ENCODE measurements around the gene DOLPP1.
A peak's percentile ranks its signal among the peaks of the same experiment; 100 is the strongest.
"Not testable (repeated sequence)": the region's sequence is repeated elsewhere in the genome, so short reads cannot be mapped to it uniquely, and the experiment has no call there.

DOLPP1 gene

DNA sequence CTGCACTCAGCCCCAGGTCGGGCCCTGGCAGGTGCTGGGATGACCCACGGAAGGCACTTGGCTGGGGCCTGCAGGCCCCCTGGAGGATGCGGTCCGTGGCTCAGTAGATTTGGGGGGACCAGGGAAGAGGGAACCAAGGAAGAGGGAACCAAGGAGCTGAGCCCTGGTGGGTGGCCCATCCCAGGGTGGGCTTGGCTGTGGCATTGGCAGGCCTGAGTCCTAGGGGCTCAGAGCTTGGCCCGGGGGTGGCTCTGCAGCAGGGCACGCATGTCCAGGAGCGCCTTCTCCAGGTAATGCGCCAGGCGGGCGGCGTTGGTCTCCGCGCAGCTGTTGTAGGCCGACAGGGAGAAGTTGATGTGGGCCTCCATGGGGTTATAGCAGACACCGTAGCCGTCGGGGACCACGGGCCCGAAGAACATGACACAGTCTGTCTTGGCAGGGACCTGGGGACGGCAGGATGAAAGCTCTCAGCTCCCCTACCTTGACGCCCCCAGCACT is 14.3 kb downstream of the DOLPP1 start:
- DNase-seq: no peak

DNA sequence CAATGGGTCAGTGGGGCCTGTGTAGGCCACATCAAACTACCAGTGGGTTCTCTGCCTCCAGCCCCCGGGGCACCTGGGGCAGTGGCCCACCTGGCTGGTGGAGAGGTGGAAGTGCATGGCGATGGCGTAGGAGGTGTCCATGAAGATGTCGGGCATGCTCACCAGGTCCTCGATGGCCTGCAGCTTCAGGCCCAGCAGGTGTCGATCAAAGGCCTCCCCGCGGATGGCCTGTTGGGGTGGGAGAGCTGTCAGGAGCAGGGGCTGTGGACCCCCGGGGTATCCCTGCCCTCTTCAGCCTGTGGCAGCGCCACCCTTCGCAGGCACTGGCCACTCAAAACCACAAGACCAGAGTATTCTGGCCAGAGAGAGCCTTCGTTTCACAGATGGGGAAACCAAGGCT is 15.0 kb downstream of the DOLPP1 start:
- DNase-seq: no peak

DNA sequence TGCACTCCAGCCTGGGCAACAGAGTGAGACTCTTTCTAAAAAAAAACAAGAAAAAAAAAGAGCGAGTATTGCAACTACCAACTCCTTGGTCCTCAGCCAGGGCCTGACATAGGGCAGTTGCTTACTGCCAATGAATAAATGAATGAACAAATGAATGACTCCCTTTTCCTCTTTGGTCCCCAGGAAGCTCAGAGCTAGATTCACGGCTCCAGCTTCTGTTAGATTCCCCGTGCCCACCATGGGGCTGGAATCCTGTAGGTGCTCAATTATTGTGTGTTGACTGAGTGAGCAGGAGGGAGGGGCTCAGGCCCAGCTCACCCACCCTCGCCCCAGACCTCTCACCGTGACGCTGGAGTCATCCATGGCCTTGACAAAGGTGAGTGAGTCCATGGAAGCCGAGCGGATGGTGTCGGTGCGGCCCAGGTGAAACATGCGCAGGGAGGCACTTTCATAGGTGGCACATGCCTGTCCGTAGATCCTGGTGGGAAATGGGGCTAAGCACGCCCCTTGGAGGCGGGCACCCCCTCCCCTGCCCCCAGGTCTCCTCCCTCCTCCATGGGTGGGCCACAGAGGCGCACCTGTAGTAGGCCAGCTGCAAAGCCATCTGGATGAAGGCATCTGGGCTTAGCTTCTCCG is 16.9 kb downstream of the DOLPP1 start:
- DNase-seq: no peak

DNA sequence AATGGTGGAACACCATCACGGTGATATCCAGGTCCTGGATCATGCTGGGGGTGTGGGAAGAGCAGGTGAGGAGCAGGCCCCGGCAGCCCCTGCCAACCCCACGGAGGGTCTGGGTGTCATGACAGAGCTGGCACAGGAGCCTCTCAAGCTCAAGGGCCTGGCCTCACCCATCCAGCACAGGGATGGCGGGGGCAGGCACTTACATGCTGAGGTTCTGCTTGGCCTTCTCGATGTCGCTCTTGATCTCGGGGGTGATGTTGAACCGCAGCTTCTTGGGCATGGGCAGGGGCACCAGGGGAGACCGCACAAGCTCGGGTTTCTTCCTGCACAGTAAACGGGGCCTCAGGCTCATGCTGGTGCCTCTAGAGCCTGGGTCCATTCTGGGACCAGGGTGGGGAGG is 17.4 kb downstream of the DOLPP1 start:
- DNase-seq: no peak

DNA sequence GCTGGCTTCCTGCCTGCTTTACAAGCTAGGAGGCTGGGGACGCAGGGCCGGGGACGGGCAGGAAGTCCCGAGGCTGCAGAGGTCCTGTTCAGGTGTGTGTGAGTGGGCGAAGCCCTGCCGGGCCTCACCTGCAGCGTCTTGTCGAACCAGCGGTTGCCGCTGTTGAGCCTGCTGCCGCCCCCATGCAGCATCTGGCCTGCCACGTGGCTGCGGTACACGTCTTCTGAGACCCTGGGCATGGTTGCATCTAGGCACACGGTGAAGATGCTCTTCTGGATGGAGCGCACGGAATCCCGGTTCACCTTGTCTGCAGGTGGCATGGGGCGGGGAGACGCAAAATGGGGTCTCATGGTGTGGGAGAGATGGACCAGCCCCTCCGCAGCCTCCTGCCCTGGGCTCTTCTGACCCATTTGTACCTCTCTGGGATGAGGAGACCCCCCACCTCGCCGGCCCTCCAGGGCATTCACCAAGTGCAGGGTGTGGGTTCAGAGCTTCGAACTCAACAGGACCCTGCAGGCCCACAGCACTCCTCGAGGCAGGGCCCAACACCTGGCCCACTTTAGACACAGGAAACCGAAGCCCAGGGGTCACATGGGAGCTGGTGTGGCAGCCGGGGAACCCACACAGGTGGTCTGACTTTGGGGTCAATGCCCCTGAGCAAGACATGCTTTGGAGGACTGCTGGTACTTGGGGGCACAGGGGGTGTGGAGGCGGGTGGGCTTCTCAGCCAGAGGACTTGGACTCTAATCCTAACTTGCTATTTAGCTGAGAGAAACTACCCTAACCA is 19.7 kb downstream of the DOLPP1 start:
- DNase-seq: no peak

DNA sequence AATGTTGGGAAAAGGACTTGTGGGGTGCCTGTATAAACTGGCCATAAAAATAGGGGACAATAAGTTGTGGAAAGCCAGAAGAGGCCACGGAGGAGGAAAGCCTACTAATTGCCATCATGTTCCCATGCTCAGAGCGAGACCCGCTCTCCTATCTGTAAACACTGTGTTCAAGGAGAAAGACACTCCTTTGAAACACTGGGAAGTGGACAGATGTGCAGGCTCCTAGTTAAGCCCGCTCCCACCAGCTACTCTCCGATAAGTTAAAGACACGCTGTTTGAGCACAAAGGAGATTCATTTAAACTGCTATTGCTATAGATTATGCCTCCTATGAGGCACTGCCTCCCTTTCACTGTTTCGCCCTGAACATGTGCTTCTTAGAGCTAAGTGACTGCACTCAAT is 20.4 kb downstream of the DOLPP1 start:
- DNase-seq: no peak

DNA sequence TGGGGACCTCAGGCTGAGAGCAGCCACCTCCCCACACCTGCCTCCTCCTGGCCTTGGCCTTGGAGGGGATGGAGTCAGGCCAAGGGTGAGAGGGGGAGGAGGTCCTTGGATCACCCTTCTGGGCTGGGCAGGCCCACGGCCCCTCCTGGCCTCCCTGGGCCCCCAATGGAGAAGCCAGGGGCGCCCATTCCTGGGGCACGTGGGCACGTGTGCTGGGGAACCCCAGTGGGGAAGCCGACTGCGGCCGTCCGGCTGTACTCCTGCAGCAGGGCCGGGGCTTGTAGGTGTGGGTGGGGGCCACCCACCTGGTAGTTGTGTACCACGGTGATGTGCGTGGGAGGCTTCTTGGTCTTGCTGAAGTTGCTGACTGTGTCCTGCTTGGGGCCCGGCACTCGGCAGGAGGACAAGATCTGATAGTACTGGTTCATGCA is 21.2 kb downstream of the DOLPP1 start:
- no peak for DNase-seq

DNA sequence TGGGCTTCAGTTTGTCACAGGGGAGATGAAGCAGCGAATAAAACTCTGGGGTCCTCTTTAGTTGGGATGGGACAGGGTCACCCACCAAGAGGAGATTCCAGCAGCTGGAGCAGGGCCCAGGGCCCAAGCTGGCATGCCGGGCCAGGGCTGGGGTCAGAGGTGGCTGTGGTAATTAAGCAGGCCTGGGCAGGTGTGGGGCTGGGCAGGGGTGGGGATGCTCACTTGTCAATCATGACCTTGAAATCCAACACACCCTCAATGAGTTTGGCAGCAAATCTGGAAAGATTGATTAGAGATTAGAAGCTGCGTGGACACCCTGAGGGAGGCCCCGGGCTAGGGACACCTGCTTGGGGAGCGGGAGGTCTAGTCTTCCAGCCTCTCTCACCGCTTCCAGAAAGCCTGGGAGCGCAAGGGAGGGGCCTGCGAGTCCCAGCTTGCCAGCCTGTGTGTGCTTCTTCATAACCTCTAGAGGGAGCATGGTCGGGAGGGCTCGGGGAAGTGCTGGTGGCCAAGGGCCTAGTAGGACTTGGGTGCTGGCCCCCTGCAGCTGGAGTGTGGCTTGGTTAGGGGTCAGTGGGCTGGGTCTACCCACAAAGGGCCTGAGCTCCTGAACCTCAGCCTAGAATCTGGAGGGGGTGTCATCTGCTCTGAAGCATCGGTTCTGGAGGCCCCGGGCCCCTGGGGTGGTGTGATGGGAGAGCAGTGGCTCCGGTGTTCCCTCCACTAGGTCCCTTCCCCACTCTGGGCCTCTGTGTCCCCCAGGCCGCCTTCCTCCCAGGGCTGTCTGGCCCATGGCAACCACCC is 22.1 kb downstream of the DOLPP1 start:
- no peak for DNase-seq

DNA sequence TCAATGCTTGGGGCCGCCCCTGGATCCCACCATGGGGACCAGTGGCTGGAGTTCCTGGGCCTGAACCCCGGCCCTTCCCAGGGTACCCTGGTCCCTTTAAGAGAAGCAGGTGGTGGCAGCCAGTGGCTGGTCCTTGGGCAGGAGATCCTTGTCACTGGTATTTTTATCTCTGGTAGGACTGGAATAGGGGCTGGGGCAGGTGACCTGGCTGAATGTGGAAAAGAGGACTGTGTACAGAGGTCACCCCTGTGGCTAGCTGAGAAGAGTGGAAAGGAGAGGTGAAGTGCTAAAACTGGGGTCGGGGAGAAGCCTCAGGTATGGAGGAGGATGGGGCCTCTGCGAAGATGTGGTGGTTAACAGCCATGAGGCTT is 22.7 kb downstream of the DOLPP1 start:
- no peak for DNase-seq

DNA sequence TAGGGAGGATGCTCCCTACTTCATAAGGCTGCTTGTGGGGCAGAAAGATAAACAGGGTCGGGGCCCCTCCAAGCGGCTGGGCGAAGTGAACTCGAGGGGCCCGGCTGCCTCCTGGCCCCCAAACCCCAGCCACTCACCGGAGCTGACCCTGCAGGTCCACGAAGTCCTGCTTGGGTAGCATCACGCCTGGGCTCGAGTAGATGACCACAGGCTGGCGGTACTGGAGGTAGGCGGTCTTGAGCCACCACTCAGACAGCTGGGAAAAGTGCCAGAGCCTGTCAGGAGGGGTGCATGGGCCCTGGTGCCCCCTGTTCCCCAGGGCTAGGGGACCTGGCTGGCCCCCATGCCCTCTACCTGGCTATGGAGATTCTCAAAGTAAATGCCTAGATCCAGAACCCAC is 23.1 kb downstream of the DOLPP1 start:
- no peak for DNase-seq

DNA sequence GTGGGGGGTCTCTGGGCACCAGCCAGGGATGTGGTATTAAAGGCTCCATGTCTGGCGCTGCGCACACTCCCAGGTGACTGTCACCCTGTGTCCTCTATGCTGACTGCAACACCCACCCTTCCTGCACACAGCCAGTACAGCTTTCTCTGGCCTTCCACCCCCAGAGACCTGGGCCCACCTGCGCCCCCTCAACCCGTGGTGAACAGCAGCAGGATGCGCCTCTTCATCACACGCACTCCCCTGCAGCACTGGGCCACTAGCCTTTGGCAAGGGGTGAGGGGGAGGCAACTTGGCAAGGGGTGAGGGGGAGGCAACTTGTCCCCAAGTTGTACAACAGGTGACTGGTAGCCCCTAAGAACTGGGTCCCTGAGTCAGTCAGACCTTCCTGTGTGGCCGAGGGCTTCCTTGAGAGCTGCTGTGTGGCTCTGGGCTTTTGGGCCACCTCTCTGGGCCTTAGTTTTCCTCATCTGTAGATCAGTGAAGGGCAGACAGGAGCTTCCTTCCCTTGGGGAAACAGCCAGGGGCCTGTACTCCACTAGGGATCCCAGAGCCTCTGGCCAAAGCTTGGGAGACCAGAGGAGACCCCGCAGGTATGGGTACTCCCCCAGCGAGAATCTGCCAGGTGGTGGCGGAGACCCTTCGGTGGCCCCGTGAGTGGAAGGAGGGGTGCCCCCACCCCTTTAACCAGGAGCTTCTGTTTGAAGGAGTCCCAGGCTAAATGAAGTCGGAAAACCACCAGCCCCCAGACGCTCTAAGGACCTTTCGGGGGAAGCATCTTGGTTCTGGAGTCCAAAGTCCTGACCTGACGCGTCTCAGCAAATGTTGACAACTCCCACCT is 25.2 kb downstream of the DOLPP1 start:
- DNase-seq: no peak

DNA sequence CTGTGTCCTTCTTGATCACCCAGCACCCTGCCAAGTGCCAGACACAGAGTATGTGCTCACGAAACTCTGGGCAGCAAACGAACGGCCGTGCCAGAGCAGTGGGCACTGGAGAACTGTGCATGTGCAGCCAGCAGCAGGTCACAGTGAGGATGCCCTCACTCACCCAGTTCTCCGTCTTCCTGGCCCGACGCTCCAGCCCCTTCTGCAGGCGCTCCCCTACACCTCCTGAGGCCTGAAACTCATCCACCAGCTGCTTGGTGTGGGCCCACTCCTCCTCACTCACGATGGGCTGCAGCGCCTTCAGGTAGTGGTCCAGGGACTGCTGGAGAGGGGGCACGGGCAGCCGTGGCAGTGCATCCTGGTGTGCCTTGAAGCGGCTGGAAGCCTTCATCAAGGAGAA is 26.7 kb downstream of the DOLPP1 start:
- no peak for DNase-seq

DNA sequence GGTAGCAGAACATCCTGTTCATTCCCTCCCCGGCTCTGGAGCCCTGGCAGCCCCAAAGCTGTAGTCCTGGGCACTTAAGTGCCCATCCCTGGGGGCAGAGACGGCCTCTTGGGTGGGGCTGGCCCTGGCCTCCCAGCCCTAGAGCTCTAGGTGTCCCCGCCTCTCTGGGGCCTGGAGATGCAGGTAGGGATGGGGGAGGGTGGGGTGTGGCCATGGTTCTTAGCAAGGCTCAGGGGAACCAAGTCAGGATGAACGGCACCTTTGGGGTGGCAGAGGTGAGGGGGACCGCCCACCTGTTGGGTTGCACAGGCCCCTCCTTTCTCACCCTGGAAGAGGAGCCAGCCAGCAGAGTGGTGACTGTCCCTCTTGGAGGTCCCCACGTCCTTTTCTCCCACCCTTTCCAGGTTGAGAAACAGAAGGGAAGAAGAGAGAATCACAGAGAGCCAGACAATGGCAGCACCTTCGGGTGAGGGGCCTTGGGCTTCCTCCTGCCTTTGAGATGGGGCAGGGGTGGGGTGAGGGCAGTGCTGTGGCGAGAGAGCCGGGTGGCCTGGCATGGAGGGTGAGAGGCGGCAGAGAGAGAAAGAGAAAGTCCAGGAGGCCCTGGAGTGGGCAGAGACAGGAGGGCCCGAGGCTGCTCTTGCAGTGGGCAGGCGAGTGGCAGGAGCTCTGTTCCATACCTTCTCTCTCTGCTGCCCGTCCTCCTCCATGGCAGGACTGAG is 27.3 kb downstream of the DOLPP1 start:
- no peak for DNase-seq

DNA sequence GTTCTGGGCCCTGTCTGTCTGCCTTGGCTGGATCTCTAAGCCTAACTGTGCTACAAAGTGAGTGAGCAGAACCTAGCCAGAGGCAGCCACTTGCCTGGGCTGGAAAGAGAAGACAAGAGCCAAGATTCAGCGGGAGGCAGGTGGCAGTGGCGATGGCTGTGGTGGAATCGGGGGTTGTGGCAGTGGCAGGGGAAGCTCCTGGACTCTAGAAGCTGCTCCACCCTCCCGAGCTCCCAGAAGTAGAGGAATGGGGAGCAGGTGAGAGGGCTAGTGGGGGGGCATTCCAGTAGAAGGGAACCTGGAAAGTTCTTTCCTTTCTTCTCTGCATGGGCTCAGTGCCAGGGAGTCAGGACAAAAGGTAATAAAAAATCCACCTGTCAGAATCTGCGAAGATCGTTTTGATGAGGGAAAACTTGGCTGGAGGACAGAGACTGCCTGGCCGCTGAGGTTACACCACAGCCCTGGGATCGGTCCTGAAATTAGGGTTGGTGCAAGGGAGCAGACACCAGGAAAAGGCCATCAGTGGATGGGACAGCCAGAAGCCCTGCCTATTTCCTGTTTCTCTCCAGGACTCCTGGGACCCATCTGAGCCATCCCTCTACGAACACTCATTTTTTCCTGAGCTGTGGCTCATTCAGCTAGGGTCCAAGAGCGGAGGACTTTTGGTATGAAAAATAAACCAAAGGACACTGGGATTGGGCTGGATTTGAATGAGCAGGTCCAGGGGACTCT is 28.1 kb downstream of the DOLPP1 start:
- DNase-seq: no peak

DNA sequence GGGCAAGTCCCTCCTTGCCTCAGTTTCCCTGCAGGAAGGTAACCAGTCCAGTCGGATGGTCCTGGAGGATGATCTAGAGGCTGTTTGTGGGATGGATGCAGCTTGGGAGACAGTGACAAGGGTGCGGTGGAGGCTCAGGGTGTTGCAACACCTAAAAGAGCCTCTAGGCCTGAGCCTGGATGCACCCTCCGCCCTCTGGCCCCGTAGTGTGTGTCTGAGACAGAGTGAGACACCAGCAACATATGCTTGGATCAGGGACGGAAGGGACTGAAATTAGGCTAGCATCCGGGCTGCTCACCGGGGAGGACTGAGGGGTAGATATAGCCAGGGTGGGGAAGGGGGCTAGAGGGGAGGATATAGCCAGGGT is 28.6 kb downstream of the DOLPP1 start:
- DNase-seq: peak; percentile 26

DNA sequence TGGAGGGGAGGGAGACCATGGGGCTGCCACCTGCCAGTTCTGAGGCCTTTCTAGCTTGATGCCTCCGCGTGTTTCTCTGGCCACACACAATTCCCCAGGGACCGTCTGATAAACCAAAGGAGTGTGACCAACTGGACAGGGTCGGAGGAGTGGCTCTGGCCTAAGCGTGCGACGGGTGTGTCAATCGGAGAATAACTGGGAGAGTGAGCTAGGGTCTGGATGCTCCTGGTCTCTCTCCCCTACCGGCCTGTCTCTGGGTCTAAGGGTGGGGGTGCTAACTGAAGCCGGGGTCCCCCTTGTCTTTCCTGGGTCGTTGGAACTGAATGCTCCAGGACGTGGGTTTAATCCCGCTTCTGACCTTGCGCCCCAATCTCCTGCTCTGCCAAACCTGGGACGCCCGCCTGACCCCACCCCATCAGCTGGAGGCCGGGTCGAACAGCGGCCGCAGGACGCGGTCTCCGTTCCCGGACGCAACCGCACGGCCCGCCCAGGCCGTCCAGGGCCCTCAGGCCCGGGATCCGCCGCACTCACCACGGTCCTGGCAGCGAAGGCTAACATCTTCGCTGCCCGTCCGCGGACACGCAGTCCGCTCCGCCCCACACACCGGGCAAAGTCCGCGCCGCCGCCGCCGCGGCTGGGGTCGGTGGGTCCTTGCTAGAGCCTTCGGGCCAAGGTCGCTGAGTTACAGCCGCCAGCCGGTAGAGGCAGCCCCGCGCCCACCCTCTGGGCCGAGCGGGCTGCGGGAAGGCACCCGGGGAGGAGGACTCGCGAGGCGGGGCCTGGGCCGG is 29.2 kb downstream of the DOLPP1 start:
- no peak for DNase-seq

DNA sequence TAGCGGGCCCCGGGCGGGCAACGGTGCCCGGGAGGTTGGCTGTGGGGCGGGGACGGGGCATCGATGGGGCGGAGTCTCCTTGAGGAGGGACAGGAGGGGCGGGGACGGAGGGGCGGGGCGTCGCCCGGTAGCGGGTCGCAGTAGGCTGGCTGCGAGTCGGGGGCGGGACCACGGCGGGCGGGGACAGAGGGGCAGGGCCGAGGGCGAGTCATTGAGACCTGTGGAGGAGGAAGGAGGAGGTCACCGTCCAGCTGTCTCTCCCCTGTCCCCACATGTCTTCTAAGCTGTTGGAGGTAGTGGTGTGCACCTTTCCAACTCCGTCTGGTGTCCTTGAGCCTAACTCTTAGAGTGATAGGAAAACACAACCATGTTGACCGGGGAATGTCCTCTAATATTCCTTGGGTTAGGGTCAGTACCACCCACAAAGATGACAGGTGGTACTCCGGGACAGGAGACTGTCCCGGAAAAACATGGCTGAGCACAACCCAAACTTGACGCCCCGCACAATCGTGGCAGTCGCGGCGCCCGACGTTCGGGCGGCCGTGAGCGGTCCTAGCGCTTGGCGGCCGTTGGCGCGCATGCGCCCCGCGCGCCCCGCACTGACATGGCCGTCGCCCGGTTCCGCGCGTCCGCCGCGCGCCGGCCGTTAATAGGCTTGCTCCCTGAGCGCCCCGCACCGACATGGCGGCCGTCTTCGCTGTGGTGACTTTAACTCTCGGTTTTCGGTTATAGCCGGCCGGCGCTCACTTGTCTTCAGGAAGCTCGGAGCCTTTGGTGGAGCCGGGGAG is 30.0 kb downstream of the DOLPP1 start, which contains the start of the genes CRAT and PTPA:
CRAT (minus strand) TSS at position 54 of the 788 bp plus-strand sequence. CDS start 284 bp downstream, outside the sequence.
PTPA (plus strand) TSS at position 676 of the 788 bp plus-strand sequence. CDS start 186 bp downstream, outside the sequence.
- no peak for DNase-seq

DNA sequence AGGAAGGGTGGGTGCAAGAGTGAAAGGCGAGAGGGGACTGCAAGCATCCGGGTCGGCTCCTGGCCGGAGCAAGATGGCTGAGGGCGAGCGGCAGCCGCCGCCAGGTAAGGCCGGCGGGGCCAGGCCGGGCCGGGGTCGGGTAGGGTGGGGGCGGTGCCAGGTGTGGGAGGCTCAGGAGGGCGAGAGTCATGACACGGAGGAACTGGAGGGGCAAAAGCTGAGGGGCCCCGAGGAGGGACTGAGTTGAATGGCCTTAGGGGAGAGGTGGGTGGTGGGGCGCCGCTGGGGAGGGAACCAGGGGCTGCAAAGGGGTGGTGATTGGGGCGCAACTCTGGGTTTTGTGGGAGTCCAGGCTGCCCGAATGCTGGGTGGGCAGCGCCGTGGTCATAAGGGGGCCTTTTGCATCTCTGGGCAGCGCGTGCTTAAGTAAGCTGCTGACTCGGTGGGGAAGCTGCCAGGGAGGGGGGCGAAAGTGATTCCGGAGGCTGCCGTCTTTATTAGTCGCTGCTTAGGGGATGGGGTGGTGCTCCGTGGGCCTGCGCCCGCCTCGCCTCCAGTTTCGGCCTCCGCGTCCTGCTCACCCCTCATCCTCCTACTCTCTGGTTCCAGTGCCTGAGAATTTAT is 30.7 kb downstream of the DOLPP1 start:
- DNase-seq: no peak

DNA sequence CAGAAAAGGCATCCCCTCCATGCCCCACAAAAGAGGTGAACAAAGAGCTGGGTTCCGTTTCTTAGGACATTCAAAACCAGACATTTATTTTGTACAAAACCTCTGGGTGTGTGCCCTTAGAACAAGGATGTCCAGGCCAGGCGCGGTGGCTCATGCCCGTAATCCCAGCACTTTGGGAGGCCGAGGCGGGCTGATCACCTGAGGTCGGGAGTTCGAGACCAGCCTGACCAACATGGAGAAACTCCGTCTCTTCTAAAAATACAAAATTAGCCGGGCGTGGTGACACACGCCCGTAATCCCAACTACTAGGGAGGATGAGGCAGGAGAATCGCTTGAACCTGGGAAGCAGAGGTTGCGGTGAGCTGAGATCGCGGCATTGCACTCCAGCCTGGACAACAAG is 31.6 kb downstream of the DOLPP1 start:
- not testable (repeated sequence) for DNase-seq
